GM18505 (cell line): ENCODE results near the gene ACAP2.
A peak's percentile ranks its signal among the peaks of the same experiment; 100 is the strongest.
"Not testable (repeated sequence)": the region's sequence is repeated elsewhere in the genome, so short reads cannot be mapped to it uniquely, and the experiment has no call there.

ENCODE experiments used
- ATAC-seq: cut with Tn5 transposase; IDR thresholded peaks from one replicate; pipeline ENCODE4 v1.9.1; 2021; ENCODE audit not compliant: unreplicated experiment
- POLR2A ChIP-seq: IDR thresholded peaks from 4 replicates; pipeline ENCODE4 v1.6.1; 2011; ENCODE audit warnings: borderline replicate concordance; ENCODE audit not compliant: insufficient read depth, insufficient read length; ENCODE audit errors: extremely low read depth

ACAP2 gene, protein sequence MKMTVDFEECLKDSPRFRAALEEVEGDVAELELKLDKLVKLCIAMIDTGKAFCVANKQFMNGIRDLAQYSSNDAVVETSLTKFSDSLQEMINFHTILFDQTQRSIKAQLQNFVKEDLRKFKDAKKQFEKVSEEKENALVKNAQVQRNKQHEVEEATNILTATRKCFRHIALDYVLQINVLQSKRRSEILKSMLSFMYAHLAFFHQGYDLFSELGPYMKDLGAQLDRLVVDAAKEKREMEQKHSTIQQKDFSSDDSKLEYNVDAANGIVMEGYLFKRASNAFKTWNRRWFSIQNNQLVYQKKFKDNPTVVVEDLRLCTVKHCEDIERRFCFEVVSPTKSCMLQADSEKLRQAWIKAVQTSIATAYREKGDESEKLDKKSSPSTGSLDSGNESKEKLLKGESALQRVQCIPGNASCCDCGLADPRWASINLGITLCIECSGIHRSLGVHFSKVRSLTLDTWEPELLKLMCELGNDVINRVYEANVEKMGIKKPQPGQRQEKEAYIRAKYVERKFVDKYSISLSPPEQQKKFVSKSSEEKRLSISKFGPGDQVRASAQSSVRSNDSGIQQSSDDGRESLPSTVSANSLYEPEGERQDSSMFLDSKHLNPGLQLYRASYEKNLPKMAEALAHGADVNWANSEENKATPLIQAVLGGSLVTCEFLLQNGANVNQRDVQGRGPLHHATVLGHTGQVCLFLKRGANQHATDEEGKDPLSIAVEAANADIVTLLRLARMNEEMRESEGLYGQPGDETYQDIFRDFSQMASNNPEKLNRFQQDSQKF

DNA sequence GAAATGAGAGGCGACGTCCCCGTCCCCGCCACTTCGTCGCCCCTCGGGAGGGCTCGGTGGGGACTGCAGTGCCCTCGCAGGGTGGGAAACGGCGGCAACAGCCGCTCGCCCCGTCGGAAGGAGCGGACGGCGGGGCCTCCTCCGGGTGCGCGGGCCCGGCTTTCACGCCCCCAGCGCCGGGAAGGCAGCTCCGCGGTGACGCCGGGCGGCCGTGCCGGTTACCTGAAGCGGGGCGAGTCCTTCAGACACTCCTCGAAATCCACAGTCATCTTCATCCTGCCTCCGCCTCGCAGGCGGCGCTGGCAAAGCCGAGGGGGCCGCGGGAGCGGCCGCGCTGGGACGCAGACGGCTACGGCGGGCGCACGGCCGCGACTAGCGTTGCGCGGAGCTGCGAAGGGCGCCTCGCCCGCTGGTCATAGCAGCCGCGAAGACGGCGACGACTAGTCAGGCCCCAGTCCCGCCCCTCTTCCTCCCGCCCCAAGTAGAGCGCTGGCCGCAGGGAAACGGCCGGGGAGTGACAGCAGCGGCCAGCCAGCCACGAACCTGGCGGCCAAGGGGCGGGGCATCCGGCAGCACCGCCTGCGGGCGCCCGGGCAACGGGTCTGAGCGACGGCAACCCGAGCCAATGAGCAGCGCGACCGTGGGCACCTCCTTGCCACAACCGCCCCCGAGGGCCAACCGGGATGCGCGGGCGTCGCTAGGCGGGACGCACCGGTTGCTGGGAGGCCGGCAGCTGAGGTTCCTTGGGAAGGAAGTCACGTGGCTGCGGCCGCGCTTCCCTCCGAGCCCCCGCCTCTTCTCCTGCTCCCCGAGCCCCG, at the start of gene ACAP2:
Gene ACAP2 (minus strand): TSS at position 448 of the 818 bp plus-strand sequence. CDS start 173 bp downstream, at position 275.
- TF ChIP-seq POLR2A, result peak; percentile 97
- ATAC-seq, result peak; percentile 94

DNA sequence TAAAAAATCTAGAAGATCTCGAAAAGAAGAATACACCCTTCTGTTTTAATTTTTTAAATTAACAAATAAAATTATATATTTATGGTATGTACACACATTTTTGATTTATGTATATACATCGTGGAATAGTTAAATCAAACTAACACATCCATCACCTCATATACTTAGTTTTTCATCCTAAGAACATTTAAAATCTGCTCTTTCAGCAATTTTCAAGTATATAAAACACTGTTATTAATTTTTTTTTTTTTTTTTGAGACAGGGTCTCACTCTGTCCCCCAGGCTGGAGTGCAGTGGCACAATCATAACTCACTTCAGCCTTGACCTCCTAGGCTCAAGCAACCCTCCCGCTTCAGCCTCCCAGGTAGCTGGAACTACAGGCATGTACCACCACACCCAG, 32.8 kb upstream of the ACAP2 start:
- TF ChIP-seq POLR2A, result no peak
- no peak for ATAC-seq

DNA sequence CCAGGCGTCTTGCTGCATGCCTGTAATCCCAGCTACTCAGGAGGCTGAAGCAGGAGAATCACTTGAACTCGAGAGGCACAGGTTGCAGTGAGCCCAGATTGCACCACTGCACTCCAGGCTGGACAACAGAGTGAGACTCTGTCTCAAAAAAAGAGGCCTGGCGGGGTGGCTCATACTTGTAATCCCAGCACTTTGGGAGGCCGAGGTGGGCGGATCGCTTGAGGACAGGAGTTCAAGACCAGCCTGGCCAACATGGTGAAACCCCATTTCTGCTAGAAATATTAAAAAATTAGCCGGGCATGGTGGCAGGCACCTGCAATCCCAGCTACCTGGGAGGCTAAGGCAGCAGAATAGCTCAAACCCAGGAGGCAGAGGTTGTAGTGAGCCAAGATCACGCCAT, 32.3 kb upstream of the ACAP2 start:
- ATAC-seq, result not testable (repeated sequence)

DNA sequence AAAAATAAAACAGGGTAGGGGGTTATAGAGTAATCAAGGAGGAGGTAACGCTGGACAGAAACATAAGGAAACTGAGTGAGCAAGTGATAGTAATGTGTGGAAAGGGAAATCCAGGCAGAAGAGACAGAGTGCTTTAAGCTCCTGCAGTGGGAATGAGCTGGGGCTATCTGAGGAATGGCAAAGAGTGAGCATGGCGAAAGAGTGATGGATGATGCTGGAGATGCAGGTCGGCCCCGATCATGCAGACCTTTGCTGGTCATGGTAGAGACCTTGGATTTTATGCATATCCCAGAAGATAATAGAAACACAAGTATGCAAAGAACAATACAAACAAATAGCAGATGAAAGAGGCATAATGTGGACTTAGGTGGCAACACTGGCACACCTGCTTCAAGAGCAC, 26.0 kb upstream of the ACAP2 start:
- no peak for TF ChIP-seq POLR2A

DNA sequence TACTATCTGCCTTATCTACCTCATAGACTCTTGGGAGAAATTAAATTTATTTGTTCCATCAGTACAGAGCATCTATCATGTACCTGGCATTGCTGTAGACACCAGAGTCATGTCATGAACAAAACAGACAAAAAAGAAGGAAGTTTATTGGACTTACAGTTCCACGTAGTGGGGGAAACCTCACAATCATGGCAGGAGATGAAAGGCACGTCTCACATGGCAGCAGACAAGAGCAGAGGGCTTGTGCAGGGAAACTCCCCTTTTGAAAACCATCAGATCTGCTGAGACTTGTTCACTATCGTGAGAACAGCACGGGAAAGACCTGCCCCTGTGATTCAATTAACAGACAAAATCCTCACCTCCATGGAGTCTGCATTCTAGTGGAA, 25.6 kb upstream of the ACAP2 start:
- no peak for TF ChIP-seq POLR2A
- no peak for ATAC-seq

More for the DNA sequence above, 26.0 kb upstream of the ACAP2 start:
- no peak for ATAC-seq

DNA sequence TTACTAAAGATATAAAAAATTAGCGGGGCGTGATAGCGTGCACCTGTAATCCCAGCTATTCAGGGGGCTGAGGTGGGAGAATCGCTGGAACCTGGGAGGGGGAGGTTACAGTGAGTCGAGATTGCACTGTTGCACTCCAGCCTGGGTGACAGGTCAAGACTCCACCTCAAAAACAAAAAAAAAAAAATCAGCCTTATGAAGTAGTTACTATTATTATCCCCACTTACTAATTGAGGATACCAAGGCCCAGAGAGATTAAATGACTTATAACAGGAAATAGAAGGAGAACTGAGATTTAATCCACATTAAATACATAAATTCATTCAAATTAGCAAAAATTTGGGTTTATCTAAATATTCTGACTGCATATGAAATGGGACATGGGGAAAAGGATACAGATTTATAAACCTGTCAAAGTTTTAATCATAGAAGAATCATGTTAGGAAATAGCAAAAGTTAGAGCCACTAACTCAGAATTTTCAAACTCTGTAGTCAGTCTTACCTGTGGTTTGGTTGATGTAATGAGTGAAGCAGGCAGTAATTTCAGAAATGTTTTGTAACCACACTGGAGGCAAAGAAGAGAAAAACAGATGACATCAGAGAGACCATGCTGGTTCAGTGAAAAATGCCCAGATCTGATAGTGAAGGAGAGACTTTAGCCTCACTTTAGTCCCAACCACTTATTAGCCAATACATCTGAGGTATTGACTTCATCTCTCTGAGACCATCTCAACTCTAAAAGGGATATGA, 25.0 kb upstream of the ACAP2 start:
- TF ChIP-seq POLR2A, result no peak
- ATAC-seq, result no peak

DNA sequence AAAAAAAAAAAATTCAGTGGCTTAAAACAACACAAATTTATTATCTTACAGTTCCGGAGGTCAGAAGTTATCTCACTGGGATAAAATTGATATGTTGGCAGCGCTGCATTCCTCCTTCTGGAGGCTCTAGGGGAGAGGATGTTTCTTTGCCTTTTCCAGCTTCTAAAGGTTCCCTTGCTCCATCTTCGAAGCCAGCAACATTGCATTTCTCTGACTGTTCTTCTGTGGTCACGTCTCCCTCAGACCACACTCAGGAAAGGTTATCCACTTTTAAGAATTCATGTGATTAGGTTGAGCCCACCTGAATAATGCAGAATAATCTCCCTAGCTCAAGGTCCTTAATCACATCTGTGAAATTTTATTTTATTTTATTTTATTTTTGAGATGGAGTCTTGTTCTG, 23.4 kb upstream of the ACAP2 start:
- no peak for TF ChIP-seq POLR2A
- ATAC-seq, result no peak

DNA sequence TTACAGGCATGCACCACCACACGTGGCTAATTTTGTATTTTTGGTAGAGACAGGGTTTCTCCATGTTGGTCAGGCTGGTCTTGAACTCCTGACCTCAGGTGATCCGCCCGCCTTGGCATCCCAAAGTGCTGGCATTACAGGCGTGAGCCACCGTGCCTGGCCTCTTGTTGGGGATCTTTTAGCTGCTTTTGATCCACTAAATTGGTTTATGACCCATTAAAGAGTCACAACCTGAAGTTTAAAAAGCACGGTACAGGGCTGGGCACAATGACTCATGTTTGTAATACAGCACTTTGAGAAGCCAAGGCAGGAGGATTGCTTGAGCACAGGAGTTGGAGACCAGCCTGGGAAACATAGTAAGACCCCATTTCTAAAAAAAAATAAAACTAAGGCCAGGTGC, 20.1 kb upstream of the ACAP2 start:
- ATAC-seq, result not testable (repeated sequence)

DNA sequence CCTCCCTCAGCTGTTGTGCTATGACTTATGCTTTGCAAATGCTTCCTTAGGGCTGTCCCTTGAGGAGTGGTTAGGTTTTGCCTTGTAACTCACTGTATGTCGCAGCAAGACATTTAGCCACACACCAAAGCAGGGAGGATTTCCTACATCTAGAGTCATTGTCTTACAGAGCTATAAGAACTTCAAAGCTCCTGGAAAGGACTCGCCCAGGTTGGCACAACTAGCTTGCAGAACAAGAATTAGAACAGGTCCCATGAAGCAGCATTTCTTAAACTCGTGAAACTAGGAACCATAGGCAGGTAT, 19.4 kb upstream of the ACAP2 start:
- ATAC-seq, result no peak
- no peak for TF ChIP-seq POLR2A

DNA sequence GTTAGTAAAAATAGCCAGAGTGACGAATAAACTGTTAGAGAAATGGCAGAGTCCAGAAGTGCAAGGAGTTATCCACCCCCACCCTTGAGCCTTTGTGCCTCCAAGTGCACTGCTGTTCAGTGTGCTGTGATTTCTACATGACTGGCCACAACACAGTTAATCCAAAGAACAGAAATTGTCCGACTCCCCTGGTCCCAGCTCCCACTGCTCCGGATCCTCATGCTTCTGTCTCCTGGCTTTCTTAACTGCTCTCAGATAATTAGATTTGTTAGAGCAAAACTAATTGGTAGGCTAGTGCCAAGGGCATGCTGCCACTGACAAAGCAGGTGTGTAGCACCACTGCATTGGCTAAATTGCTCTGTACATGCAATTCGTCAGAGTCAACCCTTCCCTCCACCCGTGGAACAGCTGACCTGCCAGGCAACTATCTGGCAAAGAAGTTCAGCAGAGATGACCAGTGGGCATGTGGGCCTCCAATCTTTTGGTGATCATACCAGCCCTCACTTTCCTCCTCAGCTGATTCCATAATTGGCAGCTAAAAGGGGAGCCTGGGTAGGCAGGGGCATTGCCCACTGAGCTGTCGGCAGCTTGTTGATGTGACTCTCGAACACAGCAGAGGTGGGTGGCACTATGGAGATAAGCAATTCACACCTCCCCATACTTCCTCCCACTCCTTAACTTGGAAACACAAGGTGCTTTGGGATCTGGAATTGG, 18.9 kb upstream of the ACAP2 start:
- TF ChIP-seq POLR2A, result no peak
- no peak for ATAC-seq

DNA sequence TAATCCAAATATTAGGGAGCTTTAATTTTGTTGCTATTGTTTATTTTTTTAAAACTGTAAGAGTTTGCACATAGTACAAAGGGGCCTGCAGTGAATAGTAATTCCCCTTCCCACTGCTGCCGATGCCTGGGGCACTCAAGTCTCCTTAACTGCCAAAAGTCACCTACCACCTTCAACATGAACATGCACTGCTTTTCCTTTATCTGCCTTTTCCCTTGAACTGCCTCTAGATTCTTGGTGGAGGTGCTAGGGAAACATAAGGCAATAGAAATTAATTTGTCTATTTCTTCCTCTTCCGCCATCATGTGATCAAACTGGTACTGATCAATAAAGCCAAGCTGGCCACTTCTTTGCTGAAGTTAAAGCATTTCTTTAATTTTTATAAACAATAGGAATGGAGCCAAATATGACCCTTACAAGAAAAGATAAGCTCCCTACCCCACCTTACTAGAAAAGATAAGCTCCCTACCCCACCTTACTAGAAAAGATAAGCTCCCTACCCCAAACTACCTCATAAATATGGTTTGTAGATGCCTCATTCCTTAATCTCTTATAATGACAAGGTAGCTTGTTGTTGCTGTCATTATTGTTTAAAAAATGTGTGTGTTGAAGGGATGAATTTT, 17.4 kb upstream of the ACAP2 start:
- no peak for TF ChIP-seq POLR2A
- ATAC-seq, result no peak

DNA sequence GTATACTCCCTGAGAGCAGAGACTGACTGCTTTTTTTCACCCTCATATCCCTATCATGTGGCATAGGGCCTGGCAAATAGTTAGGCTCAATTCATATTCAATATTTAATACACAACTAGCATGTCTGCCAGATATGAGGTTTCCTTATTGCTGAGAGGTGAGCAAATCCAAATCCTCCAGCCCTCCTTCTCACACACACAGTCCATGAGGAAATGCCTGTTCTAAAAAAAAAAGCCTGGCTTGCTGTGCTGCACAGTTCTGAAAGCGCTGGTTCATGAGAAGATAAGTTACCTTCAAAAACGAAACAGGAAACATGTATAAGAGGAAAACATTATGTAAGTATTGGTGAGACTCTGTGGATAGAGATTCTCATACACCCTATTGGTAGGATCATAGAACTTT, 15.5 kb upstream of the ACAP2 start:
- TF ChIP-seq POLR2A, result no peak
- no peak for ATAC-seq

DNA sequence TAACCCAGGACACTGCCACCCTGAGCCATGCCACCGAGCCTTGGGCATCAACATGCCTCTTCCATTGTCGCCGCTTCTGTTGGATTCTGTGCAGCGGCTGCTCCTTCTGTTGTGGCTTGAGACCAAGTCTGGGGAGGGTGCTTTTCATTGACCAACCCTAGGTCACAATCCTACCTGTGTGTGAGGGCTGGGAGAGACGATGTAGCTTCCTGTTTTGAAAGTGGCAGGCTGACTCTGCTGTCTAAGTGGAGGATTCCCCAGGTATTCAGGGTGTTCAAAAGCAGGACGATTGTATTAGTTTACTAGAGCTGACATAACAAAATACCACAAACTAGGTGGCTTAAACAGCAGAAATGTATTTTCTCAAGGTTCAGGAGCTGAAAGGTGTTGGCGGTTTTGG, 13.0 kb upstream of the ACAP2 start:
- TF ChIP-seq POLR2A, result no peak

DNA sequence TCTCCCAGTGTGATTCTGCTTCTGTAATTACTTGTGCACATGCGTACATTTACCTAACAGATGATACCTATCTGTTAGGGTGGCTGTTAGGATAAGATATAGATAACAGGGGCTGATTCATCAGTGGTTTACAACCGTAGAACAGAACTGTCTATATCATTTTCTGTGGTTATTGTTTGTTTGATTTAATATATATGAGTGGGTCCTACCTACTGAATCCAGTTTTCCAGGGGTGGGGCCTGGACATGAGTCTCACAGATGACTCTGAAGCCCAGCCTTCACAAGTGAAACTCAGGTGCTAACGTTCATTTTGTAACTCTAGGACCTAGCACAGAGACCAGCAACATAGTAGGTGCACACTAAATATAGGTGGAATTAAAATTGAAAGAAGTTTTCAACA, 10.4 kb upstream of the ACAP2 start:
- no peak for TF ChIP-seq POLR2A

More for the DNA sequence above, 13.0 kb upstream of the ACAP2 start:
- no peak for ATAC-seq

More for the DNA sequence above, 10.4 kb upstream of the ACAP2 start:
- ATAC-seq, result no peak
